ENCODE data around the gene COG3.

COG3 gene

GRCh38 chr13:45451282-45451681 lies 13.5 kb upstream of the COG3 start:
- TF ChIP-seq, protein P1, sequence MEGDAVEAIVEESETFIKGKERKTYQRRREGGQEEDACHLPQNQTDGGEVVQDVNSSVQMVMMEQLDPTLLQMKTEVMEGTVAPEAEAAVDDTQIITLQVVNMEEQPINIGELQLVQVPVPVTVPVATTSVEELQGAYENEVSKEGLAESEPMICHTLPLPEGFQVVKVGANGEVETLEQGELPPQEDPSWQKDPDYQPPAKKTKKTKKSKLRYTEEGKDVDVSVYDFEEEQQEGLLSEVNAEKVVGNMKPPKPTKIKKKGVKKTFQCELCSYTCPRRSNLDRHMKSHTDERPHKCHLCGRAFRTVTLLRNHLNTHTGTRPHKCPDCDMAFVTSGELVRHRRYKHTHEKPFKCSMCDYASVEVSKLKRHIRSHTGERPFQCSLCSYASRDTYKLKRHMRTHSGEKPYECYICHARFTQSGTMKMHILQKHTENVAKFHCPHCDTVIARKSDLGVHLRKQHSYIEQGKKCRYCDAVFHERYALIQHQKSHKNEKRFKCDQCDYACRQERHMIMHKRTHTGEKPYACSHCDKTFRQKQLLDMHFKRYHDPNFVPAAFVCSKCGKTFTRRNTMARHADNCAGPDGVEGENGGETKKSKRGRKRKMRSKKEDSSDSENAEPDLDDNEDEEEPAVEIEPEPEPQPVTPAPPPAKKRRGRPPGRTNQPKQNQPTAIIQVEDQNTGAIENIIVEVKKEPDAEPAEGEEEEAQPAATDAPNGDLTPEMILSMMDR (conservative IDR thresholded peaks at IDR 0.05), result no peak
- TF ChIP-seq ZFX (IDR thresholded peaks at IDR 0.05), result no peak
- H3K27ac ChIP-seq, result no peak overlapping the region

GRCh38 chr13:45454204-45454603 lies 10.5 kb upstream of the COG3 start:
- TF ChIP-seq ZFX (IDR thresholded peaks at IDR 0.05), result no peak
- TF ChIP-seq, protein P1 (conservative IDR thresholded peaks at IDR 0.05), result no peak
- H3K27ac ChIP-seq, result no peak overlapping the region

GRCh38 chr13:45456196-45456972 lies 8.4 kb upstream of the COG3 start:
- no peak for TF ChIP-seq ZFX (IDR thresholded peaks at IDR 0.05)
- TF ChIP-seq, protein P1 (conservative IDR thresholded peaks at IDR 0.05), result no peak
- no peak overlapping the region for H3K27ac ChIP-seq

- peak overlapping the region; percentile 94 for H3K27ac ChIP-seq
- no peak for TF ChIP-seq ZFX (IDR thresholded peaks at IDR 0.05)
- TF ChIP-seq, protein P1 (conservative IDR thresholded peaks at IDR 0.05), result no peak
Measured at GRCh38 chr13:45464141-45464686, 525 bp upstream of the COG3 start.

- peak overlapping the region; percentile 94 for H3K27ac ChIP-seq
- TF ChIP-seq ZFX (IDR thresholded peaks at IDR 0.05), result no peak
Measured at GRCh38 chr13:45466359-45466758, 1.6 kb downstream of the COG3 start.

GRCh38 chr13:45468635-45469034 lies 3.9 kb downstream of the COG3 start:
- TF ChIP-seq, protein P1 (conservative IDR thresholded peaks at IDR 0.05), result no peak
- TF ChIP-seq ZFX (IDR thresholded peaks at IDR 0.05), result no peak
- no peak overlapping the region for H3K27ac ChIP-seq

DNA sequence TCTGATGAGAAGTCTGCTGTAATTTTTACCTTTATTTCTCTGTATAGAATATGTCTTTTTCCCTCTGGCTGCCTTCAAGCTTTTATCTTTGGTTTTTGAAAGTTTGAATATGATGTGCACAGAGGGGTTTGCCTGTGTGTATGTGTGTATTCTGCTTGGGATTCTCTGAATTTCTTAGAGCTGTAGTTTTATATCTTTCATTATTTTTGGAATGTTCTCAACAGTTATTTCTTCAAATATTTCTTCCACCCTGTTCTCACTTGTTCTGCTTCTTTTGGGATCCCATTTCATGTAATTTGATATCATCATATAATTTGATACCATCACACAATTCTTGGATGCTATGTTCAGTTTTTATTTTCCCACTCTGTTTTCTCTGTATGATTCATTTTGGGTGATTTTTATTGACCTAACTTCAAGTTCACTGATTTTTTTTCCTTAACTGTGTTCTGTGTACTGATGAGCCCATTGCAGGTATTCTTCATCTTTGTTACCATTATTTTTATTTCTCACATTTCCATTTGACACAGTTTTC lies 7.5 kb downstream of the COG3 start:
- H3K27ac ChIP-seq, result no peak overlapping the region; the same call in 1 of the 2 replicates
- TF ChIP-seq, protein P1 (conservative IDR thresholded peaks at IDR 0.05), result no peak
- TF ChIP-seq ZFX (IDR thresholded peaks at IDR 0.05), result no peak

Measured in C4-2B (cell line).